ENCODE data around the gene DNAI7.

Gene DNAI7

GRCh38 chr12:25072906-25073650, 121.9 kb downstream of the DNAI7 start:
- no peak for TF ChIP-seq CTCF (conservative IDR thresholded peaks at IDR 0.05; ENCODE audit: low read length)
- H3K4me3 ChIP-seq (ENCODE audit: low read length) = no peak overlapping the region
- DNase-seq (ENCODE audit: low read depth) = no peak

- no peak overlapping the region for H3K4me3 ChIP-seq (ENCODE audit: low read length)
- DNase-seq (ENCODE audit: low read depth) = no peak
- TF ChIP-seq CTCF (conservative IDR thresholded peaks at IDR 0.05; ENCODE audit: low read length) = no peak
These were observed 123.6 kb downstream of the DNAI7 start for GRCh38 chr12:25071366-25071765.

GRCh38 chr12:25069224-25069623, 125.7 kb downstream of the DNAI7 start:
- no peak overlapping the region for H3K4me3 ChIP-seq (ENCODE audit: low read length)
- DNase-seq (ENCODE audit: low read depth) = no peak

GRCh38 chr12:25065035-25065434, 129.9 kb downstream of the DNAI7 start:
- no peak for DNase-seq (ENCODE audit: low read depth)
- H3K4me3 ChIP-seq (ENCODE audit: low read length) = no peak overlapping the region
- no peak for TF ChIP-seq CTCF (conservative IDR thresholded peaks at IDR 0.05; ENCODE audit: low read length)

More at GRCh38 chr12:25069224-25069623, 125.7 kb downstream of the DNAI7 start:
- no peak for TF ChIP-seq CTCF (conservative IDR thresholded peaks at IDR 0.05; ENCODE audit: low read length)

- no peak overlapping the region for H3K4me3 ChIP-seq (ENCODE audit: low read length)
- no peak for DNase-seq (ENCODE audit: low read depth)
- no peak for TF ChIP-seq CTCF (conservative IDR thresholded peaks at IDR 0.05; ENCODE audit: low read length)
These were observed 130.9 kb downstream of the DNAI7 start for GRCh38 chr12:25063873-25064628.

GRCh38 chr12:25058658-25059058, 136.3 kb downstream of the DNAI7 start:
- no peak overlapping the region for H3K4me3 ChIP-seq (ENCODE audit: low read length)
- no peak for TF ChIP-seq CTCF (conservative IDR thresholded peaks at IDR 0.05; ENCODE audit: low read length)
- no peak for DNase-seq (ENCODE audit: low read depth)

Measured in AG10803 (cell line).